Measurements from ENCODE around the gene C20orf202. TPM values are rescaled to one million over a fixed set of nuclear protein-coding genes. Genes with fewer than 3 reads are reported as not detected.

Gene C20orf202
- total and polyA plus RNA-seq, 9 of the 15 experiments (the other 6 are each of a cell fraction or from before 2014, with no cell fraction given): 0.03 to 0.24 (median 0.15) TPM; not detected in 4

GRCh38 chr20:1190847-1191246 lies 12.4 kb upstream of the C20orf202 start (continued):
- TF ChIP-seq ZNF395 (CRISPR knock-in tag; IDR thresholded peaks at IDR 0.05) (0 out of 2 replicates have a peak, but pooled peaks have one; percentile 21), FOXA3 (CRISPR knock-in tag; conservative IDR thresholded peaks at IDR 0.05 in 1 of 2, IDR thresholded peaks at IDR 0.05 in 1 of 2) (peak; percentile 21 to 62; a peak in 2 of 4 replicates), STAG1 (CRISPR knock-in tag; IDR thresholded peaks at IDR 0.05; ENCODE audit: borderline replicate concordance) (no peak), ZC3H8 (IDR thresholded peaks at IDR 0.05) (no peak), DPF2 (IDR thresholded peaks at IDR 0.05) (peak; percentile 56), DEAF1 (CRISPR knock-in tag; IDR thresholded peaks at IDR 0.05) (no peak), ZNF274 (IDR thresholded peaks at IDR 0.05; ENCODE audit: borderline replicate concordance, low read depth, low read length) (no peak), CREM (IDR thresholded peaks at IDR 0.05; ENCODE audit: low read depth) (peak; percentile 24; the same call in 1 of the 2 replicates), ZNF561 (CRISPR knock-in tag; conservative IDR thresholded peaks at IDR 0.05) (no peak), MECOM (CRISPR knock-in tag; IDR thresholded peaks at IDR 0.05) (no peak), NRF1 (conservative IDR thresholded peaks at IDR 0.05 in 1 of 2, IDR thresholded peaks at IDR 0.05 in 1 of 2) (no peak), KLF6 (CRISPR knock-in tag; IDR thresholded peaks at IDR 0.05; ENCODE audit: borderline replicate concordance) (no peak), MYNN (IDR thresholded peaks at IDR 0.05) (0 out of 2 replicates have a peak, but pooled peaks have one; percentile 29), MYNN (CRISPR knock-in tag; IDR thresholded peaks at IDR 0.05) (no peak), NR4A1 (CRISPR knock-in tag; IDR thresholded peaks at IDR 0.05) (no peak), NR4A1 (tag; IDR thresholded peaks at IDR 0.05) (0 out of 2 replicates have a peak, but pooled peaks have one; percentile 38), HDAC1 (IDR thresholded peaks at IDR 0.05) (peak in 1 of 2 experiments; percentile 45; a peak in 1 of 4 replicates), SOX6 (IDR thresholded peaks at IDR 0.05) (peak; percentile 19; the same call in 1 of the 2 replicates), SMARCE1 (IDR thresholded peaks at IDR 0.05) (no peak), MAX (CRISPR knock-in tag; IDR thresholded peaks at IDR 0.05) (peak; percentile 26; the same call in 1 of the 2 replicates), POLR2AphosphoS5 (IDR thresholded peaks at IDR 0.05; ENCODE audit: control insufficient read depth, insufficient read depth, low read depth, low read length) (0 out of 2 replicates have a peak, but pooled peaks have one; percentile 26), TOE1 (IDR thresholded peaks at IDR 0.05; ENCODE audit: borderline replicate concordance) (no peak), TOE1 (CRISPR knock-in tag; IDR thresholded peaks at IDR 0.05; ENCODE audit: borderline replicate concordance, low read depth) (no peak), MCM7 (IDR thresholded peaks at IDR 0.05) (no peak), KDM5B (IDR thresholded peaks at IDR 0.05; ENCODE audit: insufficient replicate concordance, low read depth, low read length) (no peak), GATA2 (CRISPR knock-in tag; IDR thresholded peaks at IDR 0.05) (peak; percentile 50; the same call in 1 of the 2 replicates), MEF2A (IDR thresholded peaks at IDR 0.05; ENCODE audit: control insufficient read depth, low read depth, low read length) (no peak), SMC3 (conservative IDR thresholded peaks at IDR 0.05; ENCODE audit: insufficient read depth, low read depth, low read length) (no peak), ZNF766 (CRISPR knock-in tag; conservative IDR thresholded peaks at IDR 0.05) (no peak)
